NCI-H2227 (cell line): ENCODE results near the gene ELOA.
"Not testable (repeated sequence)": the region's sequence is repeated elsewhere in the genome, so short reads cannot be mapped to it uniquely, and the experiment has no call there.

ENCODE experiments used
- DNase-seq: peaks from one replicate; lab custom pipeline; 2025; ENCODE audit not compliant: unreplicated experiment; lab: John Stamatoyannopoulos, UW

The ELOA gene

GRCh38 chr1:23743287-23744152, at the start of gene ELOA:
ELOA (plus strand) TSS chr1:23743471; CDS start chr1:23743504, 33 bp downstream.
- peak; percentile 92 for DNase-seq

GRCh38 chr1:23693599-23693998, 49.7 kb upstream of the ELOA start:
- no peak for DNase-seq

- no peak for DNase-seq
These were observed 48.9 kb upstream of the ELOA start for GRCh38 chr1:23694371-23694770.

- DNase-seq, result no peak
These were observed 47.6 kb upstream of the ELOA start for GRCh38 chr1:23695667-23696066.

- DNase-seq, result no peak
These were observed 46.8 kb upstream of the ELOA start for GRCh38 chr1:23696335-23696989.

- DNase-seq, result no peak
These were observed 44.8 kb upstream of the ELOA start for GRCh38 chr1:23698466-23698865.

DNA sequence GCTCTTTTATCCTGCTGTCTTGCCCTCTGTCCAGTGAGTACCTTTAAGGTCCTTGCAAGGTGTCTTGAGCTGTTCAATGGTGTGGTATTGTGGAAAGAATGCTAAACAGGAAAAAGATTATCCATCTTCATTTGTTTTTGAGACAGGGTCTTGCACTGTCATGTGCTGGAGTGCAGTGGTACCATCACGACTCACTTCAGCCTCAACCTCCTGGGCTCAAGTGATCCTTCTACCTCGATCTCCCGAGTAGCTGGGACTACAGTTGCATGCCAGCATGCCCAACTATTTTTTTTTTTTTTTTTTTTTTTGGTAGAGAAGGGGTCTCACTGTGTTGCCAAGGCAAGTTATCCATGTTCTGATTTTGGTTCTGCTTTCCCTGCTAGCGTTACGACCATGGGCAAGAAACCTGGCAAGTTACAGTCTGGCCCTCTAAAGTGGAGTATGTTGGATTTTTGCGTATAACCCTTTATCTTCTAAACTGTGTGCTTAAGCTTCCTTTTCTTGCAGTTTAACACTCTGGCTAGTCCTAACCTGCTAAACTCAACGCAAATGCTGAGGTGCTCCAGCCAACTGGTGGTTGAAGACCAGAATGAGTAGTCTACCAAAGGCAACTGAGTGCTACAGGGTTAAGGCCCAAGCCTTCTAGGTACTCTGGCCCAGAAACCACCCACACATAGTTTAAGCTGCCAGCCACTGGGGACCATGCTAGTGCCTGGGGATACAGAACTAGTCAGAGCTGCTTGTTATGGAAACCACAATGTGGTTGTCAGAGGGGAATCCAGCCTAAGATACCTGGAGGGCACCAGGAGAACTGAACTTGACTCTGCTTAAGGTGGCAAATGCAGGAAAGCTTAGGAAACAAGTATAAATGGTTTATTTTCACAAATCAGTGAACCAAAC, 43.7 kb upstream of the ELOA start:
- no peak for DNase-seq

DNA sequence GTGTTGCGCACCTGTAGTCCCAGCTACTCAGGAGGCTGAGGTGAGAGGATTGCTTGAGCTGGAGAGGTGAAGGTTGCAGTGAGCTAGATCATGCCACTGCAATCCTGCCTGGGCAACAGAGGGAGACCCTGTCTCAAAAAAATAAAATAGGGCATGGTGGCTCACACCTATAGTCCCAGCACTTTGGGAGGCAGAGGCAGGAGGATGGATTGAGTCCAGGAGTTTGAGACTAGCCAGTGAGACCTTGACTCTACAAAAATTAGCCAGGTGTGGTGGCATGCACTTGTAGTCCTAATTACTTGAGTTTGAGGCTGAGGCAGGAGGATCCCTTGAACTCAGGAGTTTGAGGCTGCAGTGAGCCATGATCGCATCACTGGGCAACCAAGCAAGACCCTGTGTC, 42.0 kb upstream of the ELOA start:
- DNase-seq, result no peak

- DNase-seq, result no peak
These were observed 41.3 kb upstream of the ELOA start for GRCh38 chr1:23701996-23702395.

GRCh38 chr1:23704834-23705495, 38.3 kb upstream of the ELOA start:
- no peak for DNase-seq

DNA sequence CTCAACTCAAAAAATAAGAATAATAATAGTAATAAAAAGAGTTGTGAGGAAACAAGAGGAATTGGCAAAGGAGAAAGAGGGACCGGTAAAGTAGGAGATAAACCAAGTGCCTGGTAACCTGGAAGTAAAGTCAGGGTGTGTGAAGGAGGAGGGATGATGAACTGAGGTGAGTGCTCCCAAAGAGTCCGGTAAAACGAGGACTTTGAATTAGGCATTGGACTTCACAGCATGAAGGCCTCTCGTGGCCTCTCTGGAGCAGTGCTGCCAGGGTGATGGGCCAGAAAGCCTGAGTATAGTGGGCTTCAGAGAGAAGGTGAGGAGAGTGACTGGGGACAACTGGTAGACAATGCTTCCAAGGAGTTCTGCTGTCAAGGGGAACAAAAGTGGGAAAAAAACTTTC, 34.0 kb upstream of the ELOA start:
- DNase-seq, result no peak

DNA sequence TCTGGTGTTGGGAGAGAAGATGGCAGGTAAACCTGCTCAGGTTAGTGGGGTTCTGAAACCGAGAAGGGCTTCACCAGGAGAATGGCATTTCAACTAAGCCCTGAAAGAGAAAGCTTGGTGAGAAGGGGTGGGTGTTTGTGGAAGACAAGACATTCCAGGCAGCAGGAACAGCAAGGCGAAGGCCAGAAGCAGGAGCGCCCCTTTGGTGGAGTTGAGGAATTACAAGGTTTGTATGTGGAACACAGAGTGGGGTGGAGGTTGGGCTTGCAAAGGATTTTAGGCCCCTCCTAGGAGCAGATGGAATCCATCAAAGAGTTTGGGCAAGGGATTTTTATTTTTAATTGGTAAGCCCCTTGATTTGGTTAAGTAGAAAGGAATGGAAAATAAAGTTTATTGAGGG, 24.8 kb upstream of the ELOA start:
- peak; percentile 38 for DNase-seq

DNA sequence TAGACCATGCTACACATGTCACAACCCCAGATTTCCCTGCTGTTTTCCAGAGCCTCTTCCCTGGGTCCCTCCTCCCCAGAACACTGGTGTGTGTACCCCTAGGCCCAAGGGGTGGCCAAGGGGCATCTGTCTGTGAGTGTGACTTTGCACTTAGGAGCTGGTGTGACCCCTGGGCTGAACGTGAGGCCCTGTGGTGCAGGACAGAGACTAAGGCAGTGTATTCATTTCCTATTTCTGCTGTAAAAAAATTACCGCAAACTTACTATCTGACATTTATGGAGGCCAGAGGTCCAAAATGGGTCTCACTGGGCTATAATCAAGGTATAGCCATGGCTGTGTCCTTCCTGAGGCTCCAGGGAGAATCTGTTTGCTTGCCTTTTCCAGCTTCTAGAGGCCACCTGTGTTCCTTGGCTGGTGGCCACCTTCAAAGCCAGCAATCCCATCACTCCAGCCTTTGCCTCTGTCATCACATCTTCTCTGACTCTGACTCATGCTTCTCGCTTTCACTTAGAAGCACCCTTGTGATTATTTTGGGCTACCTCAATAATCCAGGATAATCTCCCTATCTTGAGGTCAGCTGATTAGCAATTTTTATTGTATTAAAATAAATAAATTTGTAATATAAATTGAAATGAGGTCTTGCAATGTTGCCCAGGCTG, 24.0 kb upstream of the ELOA start:
- no peak for DNase-seq

DNA sequence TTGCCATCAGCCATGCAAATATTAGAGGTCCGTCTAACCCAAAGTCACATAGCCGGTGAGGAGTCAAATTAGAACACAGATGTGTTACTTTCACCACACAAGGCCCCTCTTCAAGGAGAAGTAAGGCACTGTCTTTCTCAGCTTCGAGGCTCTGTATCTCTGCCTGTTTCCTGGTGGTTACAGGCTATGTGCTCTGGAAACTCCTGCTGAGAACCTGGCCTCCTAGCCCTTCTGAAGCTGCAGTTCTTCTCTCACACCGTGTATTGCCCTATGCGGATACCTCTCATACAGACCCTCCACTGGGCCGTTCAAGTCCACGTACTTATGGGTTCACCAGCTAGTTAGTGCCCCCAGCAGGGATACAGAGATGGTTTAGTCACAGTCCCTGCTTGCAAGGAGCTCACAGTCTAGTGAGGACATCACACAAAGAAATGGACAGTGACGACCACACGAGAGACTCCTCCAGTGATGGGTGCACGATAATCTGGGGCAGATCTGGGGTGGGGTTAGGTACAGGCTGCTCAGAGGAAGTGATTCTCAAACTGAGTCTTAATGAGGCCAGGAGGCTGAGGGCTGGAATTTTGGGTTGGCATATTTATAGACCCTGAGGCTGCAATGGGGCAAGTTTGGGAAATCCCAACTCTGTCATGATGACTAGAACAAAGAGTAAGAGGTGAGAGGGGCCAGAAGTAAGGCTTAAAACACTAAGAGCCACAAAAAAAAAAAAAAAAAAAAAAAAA, 22.8 kb upstream of the ELOA start:
- DNase-seq, result no peak

DNA sequence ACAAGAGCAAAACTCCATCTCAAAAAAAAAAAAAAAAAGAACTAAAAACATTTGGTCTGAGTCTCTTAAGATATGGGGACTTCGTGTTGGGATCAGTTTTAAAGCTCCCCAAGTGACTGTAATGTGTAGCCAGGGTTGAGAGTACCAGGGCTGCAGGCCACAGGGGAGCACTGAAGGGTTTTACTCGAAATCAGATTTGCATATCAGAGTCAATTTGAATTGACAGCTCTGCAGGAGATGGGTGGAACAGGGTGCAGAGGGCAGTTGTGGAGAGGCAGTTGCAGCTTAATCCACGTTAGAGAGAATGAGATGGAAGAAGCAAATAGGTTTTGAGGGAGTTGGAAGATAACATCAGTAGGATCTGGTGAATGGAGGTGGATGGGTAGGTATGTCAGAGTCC, 20.6 kb upstream of the ELOA start:
- DNase-seq, result no peak

DNA sequence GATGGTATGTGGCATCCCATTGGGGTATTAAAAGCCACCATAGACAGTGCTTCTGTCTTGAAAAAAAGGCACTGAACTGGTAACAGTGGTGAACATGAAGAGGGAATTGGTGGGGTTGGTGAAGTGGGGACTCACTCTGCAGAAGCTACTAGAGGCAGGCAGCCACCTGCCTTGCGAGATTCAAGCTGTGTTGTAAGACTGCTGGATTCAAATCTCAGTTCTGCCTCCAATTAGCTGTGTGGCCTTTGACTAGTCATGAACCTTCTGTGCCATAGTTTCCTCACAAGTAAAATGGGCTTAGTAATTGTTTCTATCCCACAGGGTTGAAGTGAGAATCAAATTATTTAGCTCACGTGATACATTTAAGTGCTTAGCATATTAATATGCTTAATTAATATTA, 16.6 kb upstream of the ELOA start:
- DNase-seq, result no peak

DNA sequence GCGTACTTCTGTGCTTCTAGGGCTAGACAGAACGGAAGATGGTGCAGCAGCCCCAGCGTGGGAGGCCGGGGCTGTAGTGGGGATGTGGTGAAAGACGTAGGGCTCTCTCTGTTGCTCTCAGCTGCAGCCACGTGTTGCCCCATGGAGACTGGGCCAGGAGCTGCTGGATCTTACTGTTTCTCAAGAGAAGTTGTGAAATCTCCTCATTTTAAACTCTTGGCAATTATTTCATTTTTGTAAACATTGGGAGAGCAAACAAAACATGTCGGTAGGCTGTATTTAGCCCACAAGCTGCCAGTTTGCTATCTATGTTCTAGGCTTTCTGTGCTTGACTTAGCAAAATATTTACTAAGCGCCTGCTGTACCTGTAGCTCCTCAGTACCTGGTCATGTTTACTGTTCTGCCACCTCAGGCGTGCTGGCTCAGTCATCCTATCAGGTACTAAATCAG, 15.9 kb upstream of the ELOA start:
- DNase-seq, result no peak

DNA sequence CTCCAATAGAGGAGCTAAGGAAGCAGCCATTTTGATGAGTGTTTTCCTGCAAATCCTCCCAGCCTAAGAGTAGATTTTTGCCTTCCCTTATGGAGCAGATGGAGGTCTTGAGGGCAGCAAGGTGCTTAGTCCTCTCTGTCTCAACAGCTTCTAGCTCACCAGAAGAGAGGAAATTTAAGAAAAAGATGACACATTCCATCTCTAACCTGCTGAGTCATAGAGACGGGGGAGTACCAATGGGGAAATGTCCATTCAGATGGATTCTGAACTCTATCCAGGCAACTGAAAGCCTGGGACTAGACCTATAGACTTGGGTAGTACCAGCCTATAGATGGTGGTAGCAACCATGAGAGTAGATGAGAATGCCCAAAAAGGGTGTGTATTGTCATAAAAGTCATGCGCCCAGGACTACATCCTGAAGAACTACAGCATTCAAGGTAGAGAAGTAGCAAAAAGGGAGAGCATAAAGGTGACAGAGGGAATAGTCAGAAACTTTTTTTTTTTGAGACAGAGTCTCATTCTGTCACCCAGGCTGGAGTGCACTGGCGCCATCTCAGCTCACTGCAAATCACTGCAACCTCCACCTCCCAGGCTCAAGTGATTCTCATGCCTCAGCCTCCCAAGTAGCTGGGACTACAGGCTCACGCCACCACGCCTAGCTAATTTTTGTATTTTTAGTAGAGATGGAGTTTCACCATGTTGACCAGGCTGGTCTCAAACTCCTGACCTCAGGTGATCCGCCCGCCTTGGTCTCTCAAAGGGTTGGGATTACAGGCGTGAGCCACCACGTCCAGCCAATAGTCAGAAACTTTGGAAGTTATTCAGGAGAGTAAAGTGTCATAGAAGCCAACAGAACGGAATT, 10.7 kb upstream of the ELOA start:
- DNase-seq, result no peak

GRCh38 chr1:23733281-23733680, 10.0 kb upstream of the ELOA start:
- DNase-seq, result not testable (repeated sequence)
